ENCODE results near the gene NINJ1. TPM values are rescaled to one million over a fixed set of nuclear protein-coding genes. Genes with fewer than 3 reads are reported as not detected.
A peak's percentile ranks its signal among the peaks of the same experiment; 100 is the strongest.

The NINJ1 gene
- total RNA-seq, 2 experiments from 2014 or later, result 20.8 to 21.1 TPM

DNA sequence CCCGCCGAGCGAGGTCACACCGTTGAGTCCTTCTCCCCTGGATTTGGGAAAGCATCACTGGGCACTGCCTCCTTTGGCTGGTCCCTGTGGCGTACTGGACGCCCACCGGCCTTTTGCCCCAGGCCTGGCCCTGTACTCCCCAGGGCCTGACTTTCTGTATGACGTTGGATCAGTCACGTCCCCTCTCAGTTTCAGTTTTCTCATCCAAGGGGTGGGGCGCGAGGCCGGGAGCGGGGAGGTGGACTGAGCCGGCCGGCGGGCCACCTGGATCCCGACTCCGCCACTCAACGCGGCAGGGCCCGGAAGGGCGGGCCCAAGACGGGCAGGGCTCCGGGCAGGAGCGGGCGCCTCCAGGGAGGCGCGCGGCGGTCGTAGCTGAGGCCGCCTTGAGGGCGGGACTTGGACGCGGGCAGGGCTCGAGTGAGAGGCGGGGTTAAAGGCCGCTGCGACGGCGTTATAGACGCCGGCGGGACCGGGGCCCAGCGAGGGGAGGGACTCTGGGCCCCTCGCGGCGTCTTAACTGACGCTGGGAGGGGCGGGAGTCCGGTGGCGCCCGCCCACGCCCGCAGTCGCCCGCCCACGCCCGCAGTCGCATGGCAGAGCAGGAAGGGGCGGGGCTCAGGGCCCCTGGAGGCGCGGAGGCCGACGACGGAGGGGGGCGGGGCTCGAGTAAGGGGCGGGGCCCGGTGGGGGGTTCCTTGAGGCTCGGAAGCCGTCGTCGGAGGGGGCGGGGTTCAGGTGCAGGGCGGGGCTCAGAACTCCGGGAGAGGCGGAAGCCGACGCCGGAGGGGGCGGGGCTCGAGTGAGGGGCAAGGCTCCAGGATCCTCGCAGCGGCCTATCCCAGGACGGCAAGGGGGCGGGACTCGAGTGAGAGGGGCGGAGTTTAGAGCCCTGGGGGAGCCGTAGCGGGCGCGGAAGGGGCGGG is 38.6 kb downstream of the NINJ1 start:
- ChIA-PET POLR2A (interaction anchor here (0.6 to 3.4 kb wide), 19 partner anchors 9 to 358 kb away, joined by 3 to 31 read pairs (median 3); partner anchors contain the start of gene NINJ1), CTCF (interaction anchor here (0.8 to 1.3 kb wide), 4 partner anchors 13 to 92 kb away, joined by 3 to 7 read pairs (median 4); no protein-coding TSS in a partner anchor)
- Mint-ChIP-seq H3K9me3 (ENCODE audit: insufficient read depth) (peaks cover 6% of the 10 kb centered on the region), H3K27ac (peak overlapping the region; percentile 98), H3K36me3 (ENCODE audit: low read depth) (peaks cover 29% of the 10 kb centered on the region), H3K4me1 (ENCODE audit: low read depth) (peaks cover 79% of the 10 kb centered on the region), H3K27me3 (ENCODE audit: low read depth) (no peaks in the 10 kb centered on the region), H3K4me3 (peak overlapping the region; percentile 74)
- peak; percentile 84 for ATAC-seq
- DNase-seq, result peak; percentile 100

DNA sequence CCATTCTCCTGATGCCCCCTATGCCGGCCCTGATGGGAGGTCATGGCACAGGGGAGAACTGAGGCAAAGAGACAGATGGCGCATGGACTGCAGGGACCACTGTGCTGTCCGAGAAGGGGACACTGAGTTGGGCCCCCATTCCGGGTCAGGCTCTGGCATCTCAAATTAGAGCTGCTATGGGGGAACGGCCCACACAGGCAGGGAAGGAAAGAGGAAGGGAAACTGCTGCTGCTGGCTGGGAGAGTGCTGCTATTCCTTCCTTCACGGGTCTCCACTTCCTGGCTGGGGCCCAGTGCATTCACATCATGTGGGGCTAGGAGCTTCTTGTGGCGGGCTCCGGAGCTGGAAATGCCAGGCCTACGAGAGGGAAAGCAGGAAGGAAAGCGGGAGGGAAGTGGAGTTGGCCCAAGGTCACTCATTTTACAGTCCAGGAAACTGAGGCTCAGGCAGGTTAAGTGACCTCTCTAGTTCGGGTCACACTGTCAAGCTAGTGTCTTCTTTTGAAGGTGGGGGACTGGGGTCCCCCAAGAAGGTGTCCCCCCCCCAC is 39.3 kb downstream of the NINJ1 start:
- CTCF ChIA-PET, result interaction anchor here (0.8 to 1.3 kb wide), 4 partner anchors 14 to 91 kb away, joined by 3 to 7 read pairs (median 4); no protein-coding TSS in a partner anchor
- peaks cover 76% of the 10 kb centered on the region for H3K4me1 Mint-ChIP-seq (ENCODE audit: low read depth)
- no peak for ATAC-seq
- H3K9me3 Mint-ChIP-seq (ENCODE audit: insufficient read depth), result peaks cover 6% of the 10 kb centered on the region
- peak overlapping the region; percentile 74 for H3K4me3 Mint-ChIP-seq
- POLR2A ChIA-PET, result interaction anchor here (0.7 to 3.4 kb wide), 11 partner anchors 8 to 359 kb away, joined by 3 to 31 read pairs (median 5); partner anchors contain the start of gene NINJ1
- peaks cover 28% of the 10 kb centered on the region for H3K36me3 Mint-ChIP-seq (ENCODE audit: low read depth)
- no peaks in the 10 kb centered on the region for H3K27me3 Mint-ChIP-seq (ENCODE audit: low read depth)
- H3K27ac Mint-ChIP-seq, result peak overlapping the region; percentile 98
- DNase-seq, result peak; percentile 40

DNA sequence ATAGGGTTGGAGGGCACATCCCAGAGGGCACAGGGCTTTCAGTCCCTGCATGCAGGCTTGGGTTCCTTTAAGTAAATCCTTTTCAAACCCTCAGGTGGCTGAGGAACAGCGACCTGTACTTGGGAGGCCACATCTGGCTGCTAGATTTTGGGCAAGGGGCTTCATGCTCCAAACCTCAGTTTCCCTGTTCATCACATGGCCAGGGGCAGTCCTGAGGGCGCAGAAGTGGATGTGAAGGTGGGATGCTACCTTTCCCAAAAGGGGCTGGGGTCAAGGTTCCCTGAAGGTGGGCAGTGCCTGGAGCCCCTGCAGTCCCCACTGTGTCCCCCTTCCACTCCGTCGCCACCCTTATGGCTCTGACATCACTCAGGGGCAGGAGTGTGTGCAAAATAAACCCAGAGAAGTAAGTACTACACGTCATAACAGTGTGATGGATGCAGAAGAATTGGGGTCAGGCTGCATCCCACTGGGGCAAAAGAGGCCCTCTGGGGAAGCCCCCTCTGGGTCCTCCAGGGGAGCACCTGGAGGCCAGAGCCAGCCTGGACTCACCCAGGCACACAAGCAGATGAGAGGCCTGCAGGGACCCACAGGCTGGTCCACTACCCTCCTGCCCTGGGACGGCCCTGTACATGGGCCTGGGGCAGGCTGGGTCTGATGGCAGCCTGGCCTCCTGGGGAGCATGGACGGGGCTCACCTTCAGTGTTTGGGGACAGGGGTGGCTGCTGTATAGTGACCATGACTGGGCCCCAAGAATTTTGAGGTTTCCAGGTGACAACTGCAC is 40.0 kb downstream of the NINJ1 start:
- DNase-seq (no peak), ATAC-seq (no peak)
- Mint-ChIP-seq H3K27me3 (ENCODE audit: low read depth) (no peaks in the 10 kb centered on the region), H3K4me3 (peak overlapping the region; percentile 74), H3K36me3 (ENCODE audit: low read depth) (peaks cover 30% of the 10 kb centered on the region), H3K27ac (peak overlapping the region; percentile 98), H3K9me3 (ENCODE audit: insufficient read depth) (peaks cover 6% of the 10 kb centered on the region), H3K4me1 (ENCODE audit: low read depth) (peaks cover 69% of the 10 kb centered on the region)
- CTCF ChIA-PET, result interaction anchor here (0.8 to 1.3 kb wide), 2 partner anchors 30 to 90 kb away, joined by 3 to 4 read pairs; no protein-coding TSS in a partner anchor
- POLR2A ChIA-PET, result interaction anchor here (0.6 to 3.4 kb wide), 10 partner anchors 8 to 360 kb away, joined by 3 to 31 read pairs (median 4); partner anchors contain the start of gene NINJ1

DNA sequence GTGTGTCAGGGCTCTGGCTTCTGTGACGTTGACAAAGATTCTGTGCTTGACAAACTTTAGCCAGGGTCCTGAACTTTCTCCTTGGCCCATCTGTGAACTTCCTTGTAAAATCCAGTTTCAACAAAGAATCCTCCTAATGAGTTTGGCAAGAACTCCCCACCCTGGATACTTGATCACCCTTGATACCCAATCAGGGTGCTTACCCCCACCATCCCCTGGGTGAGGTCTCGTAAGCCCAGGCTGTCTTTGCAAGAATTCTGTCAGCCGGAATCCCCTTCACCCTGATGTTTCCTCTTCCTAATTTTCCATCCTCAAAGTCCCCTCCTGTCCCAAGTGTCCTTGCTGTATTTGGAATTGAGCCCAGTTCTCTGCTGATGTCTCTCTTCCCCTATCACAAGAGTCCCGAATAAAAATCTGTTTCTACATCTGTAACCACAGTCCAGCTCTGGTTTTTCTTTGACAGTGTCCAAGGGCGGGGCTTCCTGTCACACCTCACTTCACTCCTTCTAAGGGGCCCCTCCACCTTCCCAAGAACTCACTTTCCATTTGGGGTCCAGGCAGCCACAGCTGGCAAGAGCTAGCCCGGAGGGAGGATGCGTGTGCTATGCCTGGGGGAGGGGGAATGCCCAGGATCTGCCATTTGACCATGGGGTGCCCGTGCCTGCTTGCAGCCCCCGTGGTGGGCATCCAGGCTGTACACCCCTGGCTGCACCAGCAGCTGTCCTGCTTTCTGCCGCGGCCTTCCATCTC is 40.7 kb downstream of the NINJ1 start:
- Mint-ChIP-seq H3K36me3 (ENCODE audit: low read depth) (peaks cover 34% of the 10 kb centered on the region), H3K4me1 (ENCODE audit: low read depth) (peaks cover 63% of the 10 kb centered on the region), H3K4me3 (peak overlapping the region; percentile 74), H3K9me3 (ENCODE audit: insufficient read depth) (peaks cover 6% of the 10 kb centered on the region), H3K27ac (peak overlapping the region; percentile 98), H3K27me3 (ENCODE audit: low read depth) (no peaks in the 10 kb centered on the region)
- POLR2A ChIA-PET, result interaction anchor here (0.6 kb wide), 1 partner anchor 26 kb away, joined by 3 read pairs; no protein-coding TSS in a partner anchor
- no peak for ATAC-seq
- DNase-seq, result no peak
- CTCF ChIA-PET, result interaction anchor here (1.2 kb wide), 1 partner anchor 29 kb away, joined by 3 read pairs; no protein-coding TSS in a partner anchor

DNA sequence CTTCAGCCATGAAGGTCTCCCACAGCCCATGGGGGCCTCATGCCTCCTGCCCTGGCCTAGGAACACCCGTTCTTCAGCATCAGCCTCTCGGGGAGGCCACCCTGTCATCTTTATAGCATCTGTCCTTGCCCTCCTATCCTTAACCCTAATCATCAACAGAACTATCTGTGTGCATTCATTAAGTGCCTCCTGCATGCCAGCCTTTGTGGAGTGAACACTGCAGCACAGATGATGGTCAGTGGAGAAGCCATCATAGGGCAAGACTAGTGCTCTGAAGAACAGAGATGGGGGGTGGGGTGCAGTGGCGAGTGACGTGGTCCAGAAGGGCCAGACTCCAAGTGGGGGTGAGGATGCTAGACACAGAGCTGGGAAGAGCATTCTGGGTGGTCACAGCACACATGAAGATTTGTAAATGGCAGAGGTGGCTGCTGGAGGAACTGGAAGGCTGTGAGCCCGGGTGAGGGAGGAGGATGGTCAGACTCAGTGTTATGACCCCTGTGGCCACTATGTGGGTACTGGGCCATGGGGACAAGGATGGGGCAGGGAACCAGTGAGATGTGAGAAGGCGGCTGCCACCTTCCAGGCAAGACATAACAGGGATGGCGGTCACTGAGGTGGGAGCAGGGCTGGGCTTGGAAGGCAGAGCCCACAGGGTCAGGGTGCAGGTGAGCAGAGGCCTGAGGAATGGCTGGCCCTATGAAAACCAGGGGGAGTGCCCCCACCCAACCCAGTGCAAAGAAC is 41.6 kb downstream of the NINJ1 start:
- POLR2A ChIA-PET, result interaction anchor here (0.6 kb wide), 1 partner anchor 28 kb away, joined by 4 read pairs; no protein-coding TSS in a partner anchor
- H3K9me3 Mint-ChIP-seq (ENCODE audit: insufficient read depth), result peaks cover 6% of the 10 kb centered on the region
- peak overlapping the region; percentile 98 for H3K27ac Mint-ChIP-seq
- no peak for ATAC-seq
- no peaks in the 10 kb centered on the region for H3K27me3 Mint-ChIP-seq (ENCODE audit: low read depth)
- H3K36me3 Mint-ChIP-seq (ENCODE audit: low read depth), result peaks cover 35% of the 10 kb centered on the region
- CTCF ChIA-PET, result interaction anchor here (1.2 to 2.1 kb wide), 5 partner anchors 13 to 136 kb away, joined by 3 to 7 read pairs (median 4); no protein-coding TSS in a partner anchor
- no peak for DNase-seq
- no peak overlapping the region for H3K4me3 Mint-ChIP-seq
- H3K4me1 Mint-ChIP-seq (ENCODE audit: low read depth), result peaks cover 54% of the 10 kb centered on the region

DNA sequence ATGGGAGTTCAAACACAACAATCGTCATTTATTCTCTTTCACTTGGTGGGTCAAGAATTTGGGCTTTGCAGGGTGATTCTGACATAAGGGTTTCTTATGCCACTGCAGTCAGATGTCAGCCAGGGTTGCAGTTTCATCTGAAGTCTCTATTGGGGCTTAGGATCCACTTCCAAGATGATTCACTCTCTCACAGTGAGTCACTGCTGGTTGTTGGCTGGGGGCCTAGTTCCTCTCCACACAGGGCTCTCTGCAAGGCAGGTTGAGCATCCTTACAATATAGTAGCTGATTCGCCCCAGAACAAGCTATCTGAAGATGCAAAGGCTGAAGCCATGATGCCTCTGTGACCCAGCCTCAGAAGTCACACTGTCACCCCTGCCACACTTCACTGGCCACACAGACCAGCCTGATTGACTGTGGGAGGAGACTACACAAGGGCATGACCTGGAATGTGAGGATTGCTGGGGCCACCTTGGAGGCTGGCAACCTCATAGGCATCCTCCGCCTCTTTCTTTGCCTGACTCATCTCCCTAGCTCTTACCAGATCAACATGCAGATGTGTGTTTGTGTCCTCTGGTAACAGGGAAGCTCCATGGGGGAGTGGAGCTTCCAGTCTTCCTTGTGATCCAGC is 42.5 kb downstream of the NINJ1 start:
- Mint-ChIP-seq H3K4me1 (ENCODE audit: low read depth) (peaks cover 52% of the 10 kb centered on the region), H3K27ac (peak overlapping the region; percentile 98), H3K36me3 (ENCODE audit: low read depth) (peaks cover 36% of the 10 kb centered on the region), H3K27me3 (ENCODE audit: low read depth) (no peaks in the 10 kb centered on the region), H3K4me3 (no peak overlapping the region), H3K9me3 (ENCODE audit: insufficient read depth) (peaks cover 6% of the 10 kb centered on the region)
- DNase-seq, result peak; percentile 42
- ChIA-PET POLR2A (interaction anchor here (1.0 kb wide), 1 partner anchor 27 kb away, joined by 4 read pairs; no protein-coding TSS in a partner anchor), CTCF (interaction anchor here (1.2 to 2.1 kb wide), 4 partner anchors 14 to 135 kb away, joined by 3 to 7 read pairs (median 4); no protein-coding TSS in a partner anchor)
- ATAC-seq, result no peak

DNA sequence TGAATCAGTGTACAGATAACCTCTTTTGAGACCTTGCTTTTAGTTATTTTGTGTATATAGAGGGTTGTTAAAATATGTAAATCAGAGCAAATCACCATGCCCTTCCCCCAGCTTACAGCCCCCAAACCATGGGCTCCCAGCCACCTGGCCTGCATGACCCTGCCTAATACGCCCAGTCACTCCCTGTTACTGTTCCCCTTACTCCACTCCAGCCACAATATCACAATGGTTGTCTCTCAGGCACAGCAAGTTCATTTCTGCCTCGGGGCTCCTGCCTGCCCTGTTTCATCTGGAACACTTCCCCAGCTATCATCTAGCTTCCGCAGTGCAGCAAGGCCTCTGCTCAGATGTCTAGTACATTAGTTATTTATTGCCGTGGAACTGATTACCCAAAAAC is 43.0 kb downstream of the NINJ1 start:
- POLR2A ChIA-PET, result interaction anchor here (1.0 kb wide), 1 partner anchor 26 kb away, joined by 4 read pairs; no protein-coding TSS in a partner anchor
- peaks cover 6% of the 10 kb centered on the region for H3K9me3 Mint-ChIP-seq (ENCODE audit: insufficient read depth)
- H3K4me3 Mint-ChIP-seq, result no peak overlapping the region
- peaks cover 41% of the 10 kb centered on the region for H3K36me3 Mint-ChIP-seq (ENCODE audit: low read depth)
- H3K4me1 Mint-ChIP-seq (ENCODE audit: low read depth), result peaks cover 54% of the 10 kb centered on the region
- peak overlapping the region; percentile 60 for H3K27ac Mint-ChIP-seq
- DNase-seq, result no peak
- CTCF ChIA-PET, result interaction anchor here (1.2 to 2.1 kb wide), 3 partner anchors 14 to 134 kb away, joined by 3 to 7 read pairs (median 4); no protein-coding TSS in a partner anchor
- no peak for ATAC-seq
- no peaks in the 10 kb centered on the region for H3K27me3 Mint-ChIP-seq (ENCODE audit: low read depth)

DNA sequence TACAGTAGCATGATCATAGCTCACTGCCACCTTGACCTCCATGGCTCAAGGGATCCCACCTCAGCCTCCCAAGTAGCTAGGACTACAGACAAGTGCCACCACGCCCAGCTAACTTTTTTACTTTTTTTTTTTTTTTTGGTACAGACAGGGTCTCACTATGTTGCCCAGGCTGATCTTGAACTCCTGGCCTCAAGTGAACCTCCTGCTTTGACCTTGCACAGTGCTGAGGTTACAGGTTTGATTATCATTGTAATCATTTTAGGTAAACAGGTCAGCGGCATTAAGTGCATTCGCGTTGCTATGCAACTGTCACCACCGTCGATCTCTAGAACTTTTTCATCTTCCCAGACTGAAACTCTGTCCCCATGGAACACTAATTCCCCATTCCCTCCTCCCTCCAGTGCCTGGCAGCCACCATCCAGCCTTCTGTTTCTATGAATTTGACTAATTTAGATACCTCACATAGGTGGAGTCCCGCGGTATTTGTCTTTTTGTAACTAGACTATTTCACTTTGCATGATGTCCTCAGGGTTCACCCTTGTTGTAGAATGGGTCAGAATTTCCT is 43.9 kb downstream of the NINJ1 start:
- Mint-ChIP-seq H3K9me3 (ENCODE audit: insufficient read depth) (peaks cover 6% of the 10 kb centered on the region), H3K4me3 (no peak overlapping the region), H3K36me3 (ENCODE audit: low read depth) (peaks cover 49% of the 10 kb centered on the region), H3K27me3 (ENCODE audit: low read depth) (no peaks in the 10 kb centered on the region), H3K27ac (peak overlapping the region; percentile 31), H3K4me1 (ENCODE audit: low read depth) (peaks cover 59% of the 10 kb centered on the region)
- ATAC-seq (no peak), DNase-seq (no peak)
- ChIA-PET POLR2A (no interaction called here), CTCF (no interaction called here)

DNA sequence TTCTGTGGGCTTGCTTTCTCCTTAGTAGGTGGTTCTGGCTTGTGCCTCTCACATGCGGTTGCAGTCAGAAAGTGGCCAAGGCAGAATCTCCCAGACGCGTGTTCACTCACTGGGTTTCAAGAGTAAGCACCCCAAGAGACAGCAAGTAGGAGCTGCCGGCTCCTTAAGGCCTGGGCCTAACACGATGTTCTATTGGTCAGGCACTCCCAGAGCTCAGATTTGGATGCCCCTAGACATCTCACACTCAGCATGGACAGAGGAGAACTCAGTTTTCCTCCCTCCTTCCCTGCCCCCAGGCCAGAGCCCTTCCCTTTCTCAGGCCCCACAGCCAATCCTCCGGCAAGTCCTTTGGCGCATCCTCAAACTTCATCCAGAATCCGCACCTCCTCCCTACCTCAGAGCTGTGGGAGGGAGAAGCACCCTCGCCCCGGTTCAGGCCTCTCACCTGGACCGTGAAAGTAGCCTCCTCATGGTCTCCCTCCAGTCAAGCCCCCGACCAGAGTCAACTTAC is 44.5 kb downstream of the NINJ1 start:
- peaks cover 6% of the 10 kb centered on the region for H3K9me3 Mint-ChIP-seq (ENCODE audit: insufficient read depth)
- H3K4me1 Mint-ChIP-seq (ENCODE audit: low read depth), result peaks cover 53% of the 10 kb centered on the region
- H3K27me3 Mint-ChIP-seq (ENCODE audit: low read depth), result no peaks in the 10 kb centered on the region
- no peak for ATAC-seq
- H3K36me3 Mint-ChIP-seq (ENCODE audit: low read depth), result peaks cover 54% of the 10 kb centered on the region
- no peak overlapping the region for H3K4me3 Mint-ChIP-seq
- ChIA-PET CTCF (no interaction called here), POLR2A (interaction anchor here (0.9 kb wide), 1 partner anchor 25 kb away, joined by 4 read pairs; no protein-coding TSS in a partner anchor)
- H3K27ac Mint-ChIP-seq, result no peak overlapping the region
- no peak for DNase-seq
